Inflammatory macrophage (primary cell): ENCODE data around the gene ST3GAL4.

Source experiments
- DNase-seq, 2 donors: peaks; one replicate each; pipeline ENCODE4 v3.0.0-alpha.2; 2020 to 2022

The ST3GAL4 gene

DNA sequence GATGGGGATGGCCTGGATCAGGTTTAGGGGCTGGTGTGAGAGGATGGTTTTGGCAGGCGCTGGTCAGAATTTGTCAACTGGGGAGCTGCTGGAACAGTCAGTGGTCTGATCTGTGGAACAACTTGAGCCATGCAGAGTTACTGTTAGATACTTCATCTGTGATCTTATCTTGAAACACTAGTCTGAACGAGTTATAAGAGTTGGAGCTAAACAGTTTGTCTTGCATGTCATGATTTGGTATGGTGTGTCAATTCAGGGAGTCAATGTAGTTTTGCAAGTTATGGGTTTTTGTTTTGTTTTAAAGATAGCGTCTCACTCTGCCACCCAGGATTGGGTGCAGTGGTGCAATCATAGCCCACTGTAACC is 54.1 kb downstream of the ST3GAL4 start:
- no peak for DNase-seq

DNA sequence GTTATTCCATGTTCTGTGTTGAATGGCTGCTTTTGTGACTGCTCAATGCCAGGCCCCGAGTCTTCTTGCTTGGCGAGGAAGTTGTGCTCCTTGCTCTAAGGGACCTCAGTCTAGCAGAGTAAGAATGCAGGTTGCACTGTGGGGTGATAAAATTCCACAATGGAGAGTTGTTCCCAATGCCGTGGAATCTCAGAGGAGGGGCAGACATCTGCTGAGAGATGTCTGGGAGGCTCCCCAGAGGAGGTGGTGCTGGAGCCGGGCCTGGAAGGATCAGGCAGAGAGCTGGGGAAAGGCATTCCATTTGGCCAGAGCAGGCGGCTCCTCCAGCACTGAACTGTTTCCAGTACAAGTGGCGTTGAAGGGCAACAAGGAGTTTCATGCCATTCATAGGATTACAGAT is 55.2 kb downstream of the ST3GAL4 start:
- no peak for DNase-seq

DNA sequence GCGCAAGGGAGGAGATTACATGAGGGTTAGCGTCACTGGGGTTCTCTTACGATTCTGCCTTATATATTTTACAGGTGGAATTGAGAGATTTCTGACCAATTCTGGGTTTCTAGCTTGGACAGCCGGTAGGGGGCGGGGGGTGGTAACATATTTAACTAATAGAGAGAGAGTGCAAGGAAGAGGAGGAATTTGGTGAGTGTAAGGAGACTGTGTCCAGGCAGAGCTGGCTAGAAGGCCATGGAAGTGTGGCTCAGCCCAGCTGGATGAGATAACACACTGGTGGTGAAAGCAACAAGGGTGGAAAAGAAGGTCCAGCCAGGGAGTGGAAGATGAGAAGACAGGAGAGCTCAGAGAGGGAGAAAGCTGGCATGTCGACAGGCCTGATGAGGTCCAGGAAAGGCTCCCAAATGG is 56.5 kb downstream of the ST3GAL4 start:
- no peak for DNase-seq

DNA sequence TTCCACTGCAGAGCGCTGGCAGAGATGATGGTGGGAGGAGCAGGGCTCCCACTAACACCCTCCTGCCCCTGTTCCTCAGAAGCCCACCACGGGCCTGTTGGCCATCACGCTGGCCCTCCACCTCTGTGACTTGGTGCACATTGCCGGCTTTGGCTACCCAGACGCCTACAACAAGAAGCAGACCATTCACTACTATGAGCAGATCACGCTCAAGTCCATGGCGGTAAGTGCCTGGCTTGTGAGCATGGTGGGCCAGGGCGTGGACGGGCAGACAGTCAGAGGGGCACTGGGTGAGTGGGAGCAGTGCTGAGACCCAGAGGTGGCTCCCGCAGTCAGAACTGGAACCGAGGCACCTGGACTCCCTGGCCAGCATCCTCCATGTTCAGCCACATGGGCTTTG is 57.9 kb downstream of the ST3GAL4 start:
- no peak for DNase-seq

DNA sequence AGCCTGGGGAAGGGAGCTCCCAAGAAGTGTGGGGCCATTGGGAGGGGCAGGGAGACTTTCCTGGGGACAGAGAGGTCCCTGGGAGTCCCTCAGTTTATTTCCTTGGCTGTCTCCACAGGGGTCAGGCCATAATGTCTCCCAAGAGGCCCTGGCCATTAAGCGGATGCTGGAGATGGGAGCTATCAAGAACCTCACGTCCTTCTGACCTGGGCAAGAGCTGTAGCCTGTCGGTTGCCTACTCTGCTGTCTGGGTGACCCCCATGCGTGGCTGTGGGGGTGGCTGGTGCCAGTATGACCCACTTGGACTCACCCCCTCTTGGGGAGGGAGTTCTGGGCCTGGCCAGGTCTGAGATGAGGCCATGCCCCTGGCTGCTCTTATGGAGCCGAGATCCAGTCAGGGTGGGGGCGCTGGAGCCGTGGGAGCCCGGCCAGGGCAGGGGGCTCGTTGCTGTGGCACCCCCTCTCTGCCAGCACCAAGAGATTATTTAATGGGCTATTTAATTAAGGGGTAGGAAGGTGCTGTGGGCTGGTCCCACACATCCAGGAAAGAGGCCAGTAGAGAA is 58.4 kb downstream of the ST3GAL4 start:
- DNase-seq: no peak

DNA sequence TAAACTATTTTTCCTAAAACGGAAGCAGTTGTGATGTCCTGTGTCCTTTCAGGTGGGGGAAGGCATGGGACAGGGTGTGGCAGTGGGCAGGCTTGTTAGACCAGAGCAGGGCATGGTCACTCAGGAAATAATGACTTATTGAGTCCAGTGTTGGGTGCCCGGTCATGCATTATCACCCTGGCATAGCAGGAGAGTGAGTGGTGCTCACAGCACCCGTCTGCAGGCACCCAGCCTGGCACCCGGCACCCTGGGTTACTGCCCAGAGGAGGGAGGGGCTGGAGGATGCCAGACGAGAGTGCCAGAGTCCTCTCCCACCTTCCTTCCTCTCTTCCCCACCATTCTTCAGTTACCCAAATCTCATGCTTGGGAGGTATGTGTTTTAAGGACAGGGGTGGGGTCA is 59.1 kb downstream of the ST3GAL4 start:
- no peak for DNase-seq

DNA sequence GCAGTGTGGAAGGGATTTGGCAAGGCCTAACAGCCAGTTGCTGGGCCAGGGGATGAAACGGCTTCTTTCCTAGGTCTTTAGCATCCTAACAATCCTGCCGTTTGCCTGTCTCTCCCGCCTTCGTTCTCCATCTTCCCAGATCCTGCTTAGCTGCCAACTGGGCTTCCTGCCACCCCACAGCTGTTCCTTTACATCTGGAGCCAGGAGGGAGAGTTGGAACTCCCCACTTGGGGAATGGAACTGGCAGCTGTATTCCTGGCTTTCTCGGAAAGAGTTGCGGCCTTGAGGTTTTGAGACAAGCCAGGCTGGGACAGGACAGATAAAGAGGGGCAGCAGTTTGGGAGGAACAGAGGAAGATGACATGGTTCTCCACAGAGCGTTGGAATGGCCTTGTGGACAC is 59.6 kb downstream of the ST3GAL4 start:
- no peak for DNase-seq

DNA sequence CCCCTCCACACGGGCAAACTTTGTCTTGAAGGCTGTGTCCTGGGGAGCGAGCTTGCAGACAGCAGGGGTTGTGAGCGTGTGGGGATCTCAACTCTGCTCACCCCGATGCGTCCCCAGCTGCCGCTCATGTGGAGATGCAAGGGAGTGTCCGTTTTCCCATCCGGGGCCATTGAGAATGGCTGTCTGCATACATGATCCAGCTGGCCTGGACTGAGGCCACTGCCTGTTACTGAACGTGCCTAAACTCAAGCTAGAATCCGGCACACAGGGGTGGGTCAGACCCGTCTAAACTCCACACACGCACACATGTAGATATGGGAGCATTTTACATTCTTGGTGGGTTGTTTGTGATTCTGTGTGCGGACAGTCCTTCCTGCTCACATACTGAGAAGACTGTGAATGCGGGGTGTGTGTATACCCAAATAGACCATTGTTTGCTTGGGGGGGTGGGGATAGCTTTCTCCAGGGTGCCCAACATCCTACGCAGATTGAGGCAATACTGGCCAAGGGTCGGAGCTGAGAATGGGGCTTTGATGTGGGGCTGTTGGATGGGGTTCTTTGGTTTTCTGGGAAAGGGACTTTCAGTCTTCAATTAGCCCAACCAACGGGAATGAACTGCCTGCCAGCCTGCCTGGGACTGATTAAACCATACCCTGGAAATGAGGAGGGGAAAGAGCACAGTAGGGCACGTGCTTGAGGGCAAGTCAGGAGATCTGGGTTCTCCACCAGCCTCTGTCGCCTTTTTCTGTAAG is 60.4 kb downstream of the ST3GAL4 start:
- no peak for DNase-seq

DNA sequence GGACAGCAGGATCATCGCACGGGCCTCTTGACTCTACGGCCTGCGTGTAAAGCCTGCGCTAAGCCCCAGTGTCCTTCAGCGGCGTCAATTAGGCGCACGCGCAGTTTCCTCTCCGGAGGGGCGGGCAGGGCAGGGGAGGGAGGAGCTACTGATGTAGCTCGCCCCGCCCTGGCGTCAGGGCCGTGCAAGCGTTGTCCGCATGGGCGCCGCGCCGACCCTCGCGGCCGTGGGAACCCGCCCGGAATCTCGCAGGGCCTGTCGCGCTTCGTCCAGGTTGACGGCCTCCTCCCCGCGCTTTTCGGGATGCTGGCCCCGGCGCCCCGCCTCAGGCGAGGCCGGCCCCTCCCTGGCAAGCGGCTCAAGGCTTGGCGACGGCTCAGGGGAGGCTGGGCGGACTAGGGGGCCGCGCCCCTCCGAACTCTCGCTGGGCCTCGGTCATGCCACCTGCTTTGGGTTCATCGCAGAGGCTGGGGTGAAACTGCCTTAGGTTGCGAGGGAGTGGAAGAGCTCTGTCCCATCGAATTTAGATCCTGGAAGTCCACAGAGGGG is 61.1 kb downstream of the ST3GAL4 start:
- peak; percentile 81 to 82 for DNase-seq

DNA sequence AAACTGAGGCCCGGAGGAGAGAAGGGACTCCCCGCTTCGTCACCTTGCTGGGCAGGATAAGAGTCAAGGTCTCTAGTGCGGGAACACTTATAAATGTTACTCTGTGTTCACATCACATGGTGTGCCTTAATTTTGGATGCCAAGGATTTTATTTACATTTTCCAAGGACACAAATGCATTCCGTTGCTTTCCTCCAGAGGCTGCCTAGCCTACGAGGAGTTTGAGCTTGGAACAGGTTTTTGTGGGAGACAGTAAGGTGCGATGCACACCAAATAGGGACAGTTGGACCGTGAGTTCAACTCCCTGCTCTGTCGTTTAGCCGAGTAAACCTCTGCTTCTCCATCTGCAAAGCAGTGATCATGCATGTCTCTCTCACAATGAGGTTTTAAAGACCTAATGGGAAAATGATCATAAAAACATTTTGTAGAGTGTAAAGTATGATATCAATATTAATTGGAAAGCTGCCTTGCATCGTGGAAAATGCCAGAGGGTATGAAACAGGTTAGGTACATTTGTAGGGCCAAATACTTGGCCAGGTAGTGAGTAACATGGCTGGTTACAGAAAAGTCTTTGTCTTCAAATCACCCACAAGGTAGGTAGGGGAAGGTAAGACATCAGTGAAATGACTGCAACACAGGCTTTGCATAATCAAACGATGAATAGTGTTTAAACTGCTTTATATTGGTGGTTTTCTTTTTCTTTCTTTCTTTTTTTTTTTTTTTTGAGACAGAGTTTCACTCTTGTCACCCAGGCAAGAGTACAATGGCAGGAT is 61.8 kb downstream of the ST3GAL4 start:
- DNase-seq: no peak

DNA sequence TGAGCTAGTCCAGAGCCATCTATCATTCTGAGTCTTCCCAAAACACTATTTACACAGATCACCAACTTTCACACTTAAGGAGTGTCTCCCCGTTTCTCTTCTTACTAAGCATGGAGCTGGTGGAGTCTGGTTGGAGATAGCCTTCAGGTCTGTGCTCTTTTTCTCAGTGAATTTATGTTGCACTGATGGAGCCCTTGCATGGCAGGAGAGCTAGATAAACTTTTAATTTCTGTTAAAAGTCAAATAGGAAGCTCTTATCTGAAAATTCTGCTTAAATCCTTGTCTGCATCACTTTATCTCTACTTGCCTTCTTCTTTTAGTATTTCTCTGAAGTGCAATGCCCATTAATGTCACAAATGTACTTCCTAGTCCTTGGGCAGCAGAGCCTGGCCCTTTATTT is 63.4 kb downstream of the ST3GAL4 start:
- DNase-seq: no peak

DNA sequence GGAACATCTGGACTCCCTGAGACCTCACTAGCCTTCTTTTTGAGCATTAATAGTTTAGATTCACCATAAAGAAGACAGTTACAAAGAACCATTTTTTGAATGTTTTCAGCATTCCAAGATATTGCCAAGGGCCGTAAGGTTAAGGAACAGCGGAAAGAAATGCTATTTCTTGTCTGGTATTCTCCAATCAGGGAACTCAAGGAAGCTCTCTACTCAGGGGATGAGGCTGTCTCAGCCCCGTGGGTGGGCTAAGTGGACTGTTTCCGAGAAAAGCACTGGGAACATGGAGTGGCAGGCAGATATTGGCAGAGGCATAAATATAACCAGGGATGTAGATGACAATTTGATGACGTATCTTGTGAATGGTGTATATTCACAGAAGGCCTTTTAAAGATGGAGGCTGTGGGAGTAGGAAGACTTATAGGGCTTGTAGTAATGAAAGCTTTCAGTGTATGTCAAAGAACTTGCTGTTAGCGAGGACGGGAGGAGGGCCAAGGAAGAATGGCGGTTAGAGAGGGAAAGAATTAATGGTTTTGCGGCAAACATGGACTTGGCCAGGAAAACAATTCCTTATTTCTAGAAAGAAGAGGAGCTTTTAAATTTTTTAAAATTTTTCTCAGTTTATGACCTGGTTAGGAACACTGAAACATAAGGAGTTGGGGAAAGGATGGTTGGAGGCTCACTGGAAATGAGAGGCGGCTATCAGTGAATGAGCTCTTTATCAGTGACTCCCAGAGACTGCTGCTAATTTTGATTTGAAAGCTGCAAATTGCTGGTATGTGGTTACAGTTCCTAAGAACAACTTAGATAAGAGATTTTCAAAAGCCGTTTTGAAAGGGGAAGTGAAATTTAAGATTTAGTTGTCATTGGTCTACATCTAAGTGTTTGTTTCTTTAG is 64.6 kb downstream of the ST3GAL4 start:
- DNase-seq: peak; percentile 17 to 28

DNA sequence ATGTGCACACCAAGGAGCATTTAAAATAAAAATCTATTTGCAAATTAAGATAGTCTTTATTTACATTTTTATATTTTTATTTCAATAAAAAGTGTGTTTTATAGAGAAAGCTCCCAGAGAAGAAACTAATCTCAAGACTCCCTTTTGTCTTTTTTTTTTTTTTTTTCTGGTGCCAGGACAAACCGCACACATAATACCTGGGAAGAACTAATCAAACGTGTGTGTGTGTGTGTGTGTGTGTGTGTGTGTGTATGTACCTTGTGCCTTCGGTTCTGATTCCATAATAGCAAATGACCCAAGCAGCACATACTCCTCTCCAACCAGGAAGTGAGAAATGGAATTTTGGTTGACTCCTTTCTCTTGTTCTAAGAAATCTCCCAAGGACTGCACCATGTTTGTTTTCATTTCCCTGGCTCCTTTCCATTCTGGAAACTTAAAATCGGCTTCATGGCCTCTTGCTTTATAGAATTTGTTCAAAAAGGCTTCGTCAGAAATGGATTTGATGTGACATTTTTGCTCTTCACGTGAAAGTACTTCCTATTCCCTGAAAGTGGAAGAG is 65.3 kb downstream of the ST3GAL4 start:
- DNase-seq: peak in 1 of 2 donors; percentile 1

DNA sequence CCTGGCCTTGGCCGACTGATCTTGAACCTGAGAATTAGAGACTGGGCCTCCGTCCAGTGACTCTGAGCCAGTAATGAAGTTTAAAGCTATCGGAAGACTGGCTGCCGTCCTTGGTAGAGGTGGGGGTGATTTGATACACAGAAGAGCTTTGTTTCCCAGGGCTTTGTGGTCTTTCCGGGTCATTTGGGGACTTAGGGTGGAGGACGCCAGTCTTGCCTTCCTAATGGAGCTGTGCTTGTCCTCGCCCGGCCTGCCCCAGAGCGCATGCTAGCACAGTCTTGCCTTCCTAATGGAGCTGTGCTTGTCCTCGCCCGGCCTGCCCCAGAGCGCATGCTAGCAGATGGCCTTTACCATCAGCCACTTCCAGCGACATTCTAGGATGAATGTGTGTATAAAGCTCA is 65.8 kb downstream of the ST3GAL4 start:
- no peak for DNase-seq

DNA sequence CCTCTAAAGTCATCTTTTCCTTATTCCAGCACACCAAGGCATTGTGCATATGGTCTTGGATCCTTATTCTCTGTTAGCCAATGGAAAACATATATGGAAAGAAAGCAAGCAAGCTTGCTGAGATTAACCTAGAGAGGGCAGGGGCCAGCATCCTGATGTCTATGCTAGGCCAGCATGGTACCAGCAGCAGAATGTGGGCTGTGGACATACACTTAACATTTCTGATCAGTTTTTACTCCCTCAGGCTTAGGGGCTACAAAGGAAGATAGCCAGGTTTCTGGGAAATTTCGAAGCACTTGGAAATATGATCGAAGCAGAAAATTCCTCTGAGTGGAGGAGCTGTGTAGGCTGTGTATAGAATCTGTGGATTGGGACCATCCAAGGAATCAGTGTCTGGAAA is 67.0 kb downstream of the ST3GAL4 start:
- no peak for DNase-seq

DNA sequence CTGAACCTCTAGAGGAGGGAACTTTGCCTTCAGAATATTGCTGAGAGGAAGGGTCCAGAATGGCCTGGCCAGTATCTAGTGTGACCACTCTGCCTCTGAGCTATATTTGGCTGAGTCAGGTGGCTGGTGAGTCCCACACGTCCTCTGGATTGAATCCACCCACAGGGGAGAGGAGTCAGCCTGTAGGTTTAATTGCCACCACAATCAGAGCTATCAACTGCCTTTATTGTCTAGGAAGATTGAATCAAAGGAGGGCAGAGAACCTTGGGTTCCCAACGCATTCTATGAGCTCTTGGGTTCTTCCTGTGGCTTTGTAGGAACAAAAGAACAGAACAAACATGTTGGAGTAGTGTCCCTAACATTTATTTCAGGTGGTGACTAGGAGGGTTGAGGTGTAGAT is 67.7 kb downstream of the ST3GAL4 start:
- DNase-seq: peak in 1 of 2 donors; percentile 62

DNA sequence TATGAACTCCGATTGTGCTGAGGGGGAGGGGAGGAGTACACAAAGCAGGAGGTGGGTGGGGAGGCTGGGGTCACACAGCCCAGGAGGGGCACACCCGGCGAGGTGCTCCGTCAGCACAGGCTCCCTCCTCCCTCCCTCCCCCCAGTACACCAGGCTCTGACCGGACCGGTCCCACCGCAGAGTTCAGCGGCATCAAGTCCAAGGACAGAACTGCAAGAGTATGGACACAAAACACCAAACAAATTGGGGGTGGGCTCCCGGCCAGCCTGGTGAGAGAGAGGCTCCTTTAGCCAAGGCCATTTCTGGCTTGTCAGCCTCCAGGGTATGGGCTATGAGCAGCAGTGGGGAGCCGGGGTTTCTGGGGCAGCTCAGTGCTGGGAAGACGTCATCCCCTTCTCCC is 68.3 kb downstream of the ST3GAL4 start:
- DNase-seq: no peak

DNA sequence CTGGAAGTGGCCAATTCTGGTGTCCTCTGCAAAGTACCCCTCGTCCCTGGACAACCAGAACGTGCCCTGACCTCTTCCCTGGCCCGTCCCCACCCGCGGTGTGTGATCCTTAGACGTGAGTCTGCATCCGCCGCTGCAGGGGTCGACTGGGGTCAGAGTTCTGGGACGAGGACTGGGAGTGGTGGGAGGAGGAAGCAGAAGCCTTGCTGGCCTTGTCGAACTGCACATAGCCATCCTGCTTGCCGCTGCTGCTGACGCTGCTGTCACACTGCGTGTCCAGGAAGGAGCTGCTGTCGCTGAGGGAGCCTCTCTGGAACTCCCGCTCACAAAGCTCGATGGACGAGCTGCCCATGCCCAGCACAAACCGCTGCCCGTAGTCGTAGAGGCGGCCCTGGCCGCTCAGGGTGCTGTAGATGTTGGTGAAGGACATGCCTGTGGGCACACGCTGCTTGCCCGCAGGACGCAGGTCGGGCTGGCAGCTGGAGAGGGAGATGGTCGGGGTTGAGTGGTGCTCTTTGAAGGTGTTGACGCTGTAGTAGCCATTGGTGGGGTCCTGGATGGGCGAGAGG is 69.1 kb downstream of the ST3GAL4 start:
- no peak for DNase-seq

DNA sequence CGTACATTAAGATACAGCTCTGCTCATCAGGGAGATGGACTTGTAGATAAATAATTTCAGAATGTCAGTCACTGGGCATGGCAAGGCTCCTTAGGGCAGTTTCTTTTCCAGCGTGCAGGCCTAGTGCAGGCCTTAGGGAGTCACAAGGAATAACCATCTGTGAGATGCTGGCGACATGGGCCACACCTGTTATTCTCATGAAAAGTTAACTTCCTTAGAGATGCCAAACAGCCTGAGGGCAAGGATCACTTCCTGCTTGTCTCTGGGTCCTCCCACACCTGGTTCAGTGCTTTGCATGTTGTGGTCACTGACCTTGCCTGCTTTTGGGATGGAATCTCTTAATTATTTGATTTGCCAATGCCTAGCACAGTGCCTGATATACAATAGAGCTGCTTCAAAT is 70.6 kb downstream of the ST3GAL4 start:
- no peak for DNase-seq

DNA sequence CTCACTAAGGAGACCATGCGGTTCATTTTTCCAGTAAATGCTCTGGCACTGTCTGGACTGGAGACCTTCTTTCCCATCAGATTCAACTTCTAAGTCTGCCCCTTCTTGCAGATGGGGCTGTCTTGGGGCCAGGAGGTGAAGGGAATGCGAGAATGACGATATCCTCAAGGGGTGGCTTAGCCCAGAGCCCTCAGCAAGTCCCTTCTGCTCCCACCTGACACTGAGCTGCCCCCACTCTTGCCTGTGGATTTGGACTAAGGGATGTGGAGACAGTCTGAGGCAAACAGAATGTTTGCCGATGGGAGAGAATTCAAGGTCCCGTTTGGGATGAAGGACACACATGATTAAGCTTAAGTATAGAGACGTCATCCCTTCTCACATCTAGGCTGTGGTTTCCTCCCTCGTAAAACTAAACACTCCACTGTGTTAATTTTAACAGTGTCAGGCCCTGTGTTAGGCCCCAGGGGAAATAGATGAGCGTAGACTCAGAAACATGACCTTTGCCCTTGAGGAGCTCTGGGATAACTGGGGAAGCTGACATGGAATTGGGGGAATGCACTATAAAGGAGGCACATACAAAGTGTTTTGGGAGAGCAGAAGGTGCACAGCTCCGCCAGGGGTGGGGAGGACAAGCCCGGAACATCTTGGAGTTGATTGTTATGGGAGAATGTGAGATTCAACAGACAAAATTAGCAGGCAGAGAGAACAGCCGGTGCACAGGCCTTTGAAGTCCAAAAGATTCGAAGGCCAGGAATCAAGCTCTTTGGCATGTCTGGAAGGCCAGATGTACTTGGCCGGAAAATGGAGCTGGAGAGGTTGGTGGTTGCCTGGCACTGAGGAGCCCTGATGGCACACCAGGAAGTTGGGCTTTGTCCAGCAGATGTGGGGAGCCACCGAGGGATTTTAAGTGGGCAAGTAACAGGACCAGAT is 71.6 kb downstream of the ST3GAL4 start:
- no peak for DNase-seq
